Sigmoid colon (tissue), 7 donors: ENCODE measurements around the gene SIAH2. TPM values are rescaled to one million over a fixed set of nuclear protein-coding genes. Genes with fewer than 3 reads are reported as not detected.

Experiments
- DNase-seq: peaks from one replicate; pipeline ENCODE4 v3.0.0-alpha.2; 2019
- H3K27ac ChIP-seq, 4 donors: fragments of 200-600 bp; sonication (generic); one replicate each; pipeline ENCODE4 v1.5.1; 2016 to 2019; ENCODE audit warnings: mild to moderate bottlenecking in 1 of 4
- H3K27me3 ChIP-seq, 3 donors: fragments of 200-600 bp; sonication (generic); one replicate each; pipeline ENCODE4 v1.5.1; 2019; ENCODE audit warnings: mild to moderate bottlenecking in 1 of 3
- H3K36me3 ChIP-seq, 4 donors: fragments of 200-600 bp; sonication (generic); one replicate each; pipeline ENCODE4 v1.5.1; 2016 to 2019
- H3K4me1 ChIP-seq, 4 donors: fragments of 200-600 bp; sonication (generic); one replicate each; pipeline ENCODE4 v1.5.1; 2017 to 2019
- H3K4me3 ChIP-seq, 4 donors: fragments of 200-600 bp; sonication (generic); one replicate each; pipeline ENCODE4 v1.5.1; 2017 to 2019; ENCODE audit warnings: mild to moderate bottlenecking in 2 of 4, moderate library complexity in 1 of 4
- H3K9me3 ChIP-seq, 4 donors: fragments of 200-600 bp in 3 of 4; sonication (generic) in 3 of 4; one replicate each; pipeline versions ENCODE4 v1.5.1 to v1.6.1; 2013 to 2019
- CTCF ChIP-seq, 4 experiments: fragments of 450-650 bp in 3 of 4; fragments of 200-600 bp in 1 of 4; IDR thresholded peaks; one replicate each; pipeline ENCODE4 v1.5.1; 2016 to 2019; ENCODE audit warnings: antibody characterized with exemption in 4 of 4, mild to moderate bottlenecking in 3 of 4, moderate library complexity in 2 of 4
- EP300 ChIP-seq, 4 donors: sonication (generic); formaldehyde crosslinking; IDR thresholded peaks; one replicate each; pipeline ENCODE4 v1.6.1; 2017; ENCODE audit warnings: antibody characterized with exemption in 4 of 4
- POLR2A ChIP-seq, 2 donors: fragments of 450-650 bp; IDR thresholded peaks; one replicate each; pipeline ENCODE4 v1.6.1; 2016; ENCODE audit warnings: antibody characterized with exemption in 2 of 2, mild to moderate bottlenecking in 2 of 2, moderate library complexity in 2 of 2
- POLR2AphosphoS5 ChIP-seq, 4 donors: sonication (generic); formaldehyde crosslinking; IDR thresholded peaks; one replicate each; pipeline ENCODE4 v1.6.1; 2017; ENCODE audit warnings: antibody characterized with exemption in 4 of 4
- WGBS, 2 donors: extraction: QIAGEN DNeasy Blood & Tissue Kit; methylation state at CpG; one replicate each; pipeline ENCODE4 v1.1.7; 2013; 5-methylcytosine and 5-hydroxymethylcytosine counted together
- intact Hi-C: fragments of 100-400 bp; cut with DNase I; formaldehyde crosslinking; loops from one replicate; pipeline ENCODE4 v1.15.1; 2023
- polyA plus RNA-seq, 3 donors: library from polyadenylated mRNA; stranded (reverse); fragments of 200-250 nt; gene quantifications; one replicate each; pipeline ENCODE4 v1.2.3, GENCODE V29; 2013
- total RNA-seq, 4 donors: library from RNA; depleted of rRNA; stranded (reverse); fragments of >200 nt; gene quantifications; one replicate each; pipeline ENCODE4 v1.1.0, GENCODE V29; 2016
- donor health status: healthy with polysubstance abuse.
- donor health status: Bipolar disorder and iron deficiency.
- donor health status: healthy.

SIAH2 gene
- total and polyA plus RNA-seq, 7 donors = 12.0 to 35.0 (median 21.2) TPM

GRCh38 chr3:150733373-150733935 lies 29.5 kb downstream of the SIAH2 start:
- H3K4me3 ChIP-seq = no peak overlapping the region
- H3K27me3 ChIP-seq = no peaks in the 10 kb centered on the region
- intact Hi-C loops = no loop called here
- H3K27ac ChIP-seq = no peak overlapping the region
- TF ChIP-seq EP300 (IDR thresholded peaks at IDR 0.05) (no peak), CTCF (IDR thresholded peaks at IDR 0.05) (no peak), POLR2A (IDR thresholded peaks at IDR 0.05) (no peak), POLR2AphosphoS5 (IDR thresholded peaks at IDR 0.05) (no peak)
- no peaks in the 10 kb centered on the region for H3K4me1 ChIP-seq
- DNase-seq = no peak
- no peaks in the 10 kb centered on the region for H3K9me3 ChIP-seq
- no peaks in the 10 kb centered on the region for H3K36me3 ChIP-seq
- 88 to 91% methylated on average over 8 of the region's 8 CpGs for WGBS, 2 donors

DNA sequence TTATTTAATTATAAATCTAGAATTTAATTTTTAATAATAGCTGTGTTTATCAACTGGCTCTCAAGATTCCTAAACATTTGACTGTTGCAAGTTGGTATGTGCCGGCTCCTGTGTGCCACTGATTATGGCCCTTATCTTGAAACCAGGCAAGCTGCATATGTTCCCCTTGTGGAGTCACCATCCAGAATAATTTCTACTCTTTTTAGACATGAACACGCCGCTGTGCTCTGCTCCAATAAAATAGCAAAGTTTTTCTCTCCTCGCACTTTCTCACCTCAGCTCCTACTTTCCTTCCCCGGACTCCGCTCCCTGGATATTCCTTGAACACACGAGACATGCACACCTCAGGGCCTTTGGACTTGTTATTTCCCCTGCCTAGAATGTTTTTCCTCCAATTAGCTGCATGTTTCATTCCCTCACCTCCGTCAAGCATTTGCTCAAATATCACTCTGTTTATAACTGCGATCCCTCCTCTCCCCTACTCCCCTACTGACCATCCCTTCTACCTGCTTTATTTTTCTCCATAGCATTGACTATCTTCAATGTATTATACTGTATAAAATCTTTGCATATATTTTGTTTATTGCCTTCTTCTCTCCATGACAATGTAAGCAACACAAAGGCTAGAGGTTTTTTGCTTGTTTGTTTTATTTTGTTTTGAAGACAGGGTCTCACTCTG lies 33.1 kb downstream of the SIAH2 start:
- no peaks in the 10 kb centered on the region for H3K36me3 ChIP-seq
- no peak for DNase-seq
- H3K27me3 ChIP-seq = no peaks in the 10 kb centered on the region
- H3K4me3 ChIP-seq = no peak overlapping the region
- WGBS, 2 donors = 86 to 94% methylated on average over 9 of the region's 9 CpGs
- H3K27ac ChIP-seq = no peak overlapping the region
- H3K9me3 ChIP-seq = no peaks in the 10 kb centered on the region
- no peaks in the 10 kb centered on the region for H3K4me1 ChIP-seq
- TF ChIP-seq EP300 (IDR thresholded peaks at IDR 0.05) (no peak), CTCF (IDR thresholded peaks at IDR 0.05) (no peak), POLR2A (IDR thresholded peaks at IDR 0.05) (no peak), POLR2AphosphoS5 (IDR thresholded peaks at IDR 0.05) (no peak)
- intact Hi-C loops = no loop called here

- WGBS, 2 donors = 75 to 89% methylated on average over 19 of the region's 19 CpGs
- Histone ChIP-seq H3K4me1 (no peaks in the 10 kb centered on the region), H3K27ac (peak overlapping the region in 2 of 4 donors; percentile 17 to 47), H3K36me3 (no peaks in the 10 kb centered on the region), H3K4me3 (no peak overlapping the region), H3K9me3 (no peaks in the 10 kb centered on the region), H3K27me3 (no peaks in the 10 kb centered on the region)
- no peak for DNase-seq
- TF ChIP-seq POLR2A (IDR thresholded peaks at IDR 0.05) = peak in 1 of 2 donors; percentile 16
- no peak for TF ChIP-seq CTCF (IDR thresholded peaks at IDR 0.05)
- peak in 3 of 4 donors; percentile 19 to 61 (median 55) for TF ChIP-seq POLR2AphosphoS5 (IDR thresholded peaks at IDR 0.05)
- TF ChIP-seq EP300 (IDR thresholded peaks at IDR 0.05) = peak in 2 of 4 donors; percentile 37 to 41
- intact Hi-C loops = no loop called here
These were observed 35.1 kb downstream of the SIAH2 start for GRCh38 chr3:150727653-150728502.

DNA sequence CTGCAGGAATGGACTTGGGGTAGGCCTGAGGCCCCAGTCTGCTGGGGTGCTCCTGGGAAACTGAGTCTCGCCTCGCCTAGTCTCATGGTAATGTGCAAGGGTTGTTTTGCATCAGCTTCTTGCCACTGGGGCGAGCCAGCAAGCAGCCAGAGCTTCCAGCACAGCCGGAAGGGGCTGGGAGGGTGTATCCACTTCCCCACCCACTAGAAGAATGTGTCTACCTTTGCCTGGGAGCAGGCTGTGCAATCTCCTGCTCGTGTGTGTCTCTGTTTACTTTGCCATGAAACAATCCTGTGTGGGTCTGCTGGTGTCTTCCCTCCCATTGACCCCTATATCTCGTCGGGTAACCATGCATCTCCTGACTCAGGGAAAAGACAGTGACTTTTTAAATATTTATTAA lies 37.4 kb downstream of the SIAH2 start:
- no peaks in the 10 kb centered on the region for H3K36me3 ChIP-seq
- 27 to 76% methylated on average over 7 of the region's 7 CpGs for WGBS, 2 donors
- TF ChIP-seq POLR2A (IDR thresholded peaks at IDR 0.05) = no peak
- TF ChIP-seq CTCF (IDR thresholded peaks at IDR 0.05) = no peak
- TF ChIP-seq POLR2AphosphoS5 (IDR thresholded peaks at IDR 0.05) = no peak
- no peak for TF ChIP-seq EP300 (IDR thresholded peaks at IDR 0.05)
- intact Hi-C loops = no loop called here
- peaks cover 0 to 6% (median 4%) of the 10 kb centered on the region in 4 donors for H3K4me1 ChIP-seq
- H3K27me3 ChIP-seq = no peaks in the 10 kb centered on the region
- no peak overlapping the region for H3K27ac ChIP-seq
- H3K9me3 ChIP-seq = no peaks in the 10 kb centered on the region
- H3K4me3 ChIP-seq = no peak overlapping the region
- DNase-seq = no peak
